Panc1 (cell line): ENCODE measurements around the gene TIMP3. TPM values are rescaled to one million over a fixed set of nuclear protein-coding genes. Genes with fewer than 3 reads are reported as not detected.

Source experiments
- ATAC-seq: fragments of 200-7000 bp; cut with Tn5 transposase; 2 replicates; pipeline ENCODE4 v1.9.1; 2020; ENCODE audit warnings: mild to moderate bottlenecking, moderate library complexity
- BruUV-seq: library from RNA; stranded (reverse); fragments of 400-500 nt; replicated peaks from 2 replicates; lab custom pipeline; 2021; lab: Mats Ljungman, UMichigan
- CTCF ChIA-PET: fragments of 300-600 bp; sonication (Branson Sonifier 250); formaldehyde crosslinking; loops from one replicate; lab custom pipeline; 2022; ENCODE audit warnings: antibody characterized with exemption; lab: Charles Lee
- POLR2A ChIA-PET: fragments of 300-600 bp; sonication (Branson Sonifier 250); formaldehyde crosslinking; loops from one replicate; lab custom pipeline; 2022; ENCODE audit warnings: antibody characterized with exemption; lab: Charles Lee
- DNase-seq: peaks from one replicate; pipeline ENCODE4 v3.0.0-alpha.2; 2010; ENCODE audit warnings: low read depth, low spot score
- H3K27ac ChIP-seq: 2 replicates; pipeline ENCODE4 v1.5.1; 2011; ENCODE audit warnings: mild to moderate bottlenecking, low read length, inconsistent platforms
- H3K27me3 ChIP-seq: fragments of 200-500 bp; sonication (Bioruptor generic); 2 replicates; pipeline ENCODE4 v1.6.0; 2014; ENCODE audit warnings: low read length, inconsistent platforms; ENCODE audit not compliant: control insufficient read depth, insufficient read depth
- H3K36me3 ChIP-seq: fragments of 200-500 bp; sonication (Bioruptor generic); 2 replicates; pipeline ENCODE4 v1.5.1; 2014; ENCODE audit warnings: inconsistent platforms, mild to moderate bottlenecking, low read length, moderate library complexity; ENCODE audit not compliant: control insufficient read depth, insufficient read depth
- H3K4me1 ChIP-seq: 2 replicates; pipeline ENCODE4 v1.5.1; 2011; ENCODE audit warnings: inconsistent platforms, mild to moderate bottlenecking, low read length, moderate library complexity; ENCODE audit not compliant: control insufficient read depth, insufficient read depth
- H3K4me3 ChIP-seq, 2 experiments: 2 replicates each; pipeline ENCODE4 v1.5.1; 2011 to 2012; ENCODE audit warnings: low read depth in 2 of 2, low read length in 2 of 2, mild to moderate bottlenecking in 2 of 2, inconsistent platforms in 1 of 2, moderate library complexity in 1 of 2
- H3K9me3 ChIP-seq: fragments of 200-500 bp; sonication (Bioruptor generic); 2 replicates; pipeline ENCODE4 v1.5.1; 2014; ENCODE audit warnings: low read depth, mild to moderate bottlenecking, inconsistent platforms, low read length, moderate library complexity; ENCODE audit not compliant: control insufficient read depth, insufficient read depth
- CTCF ChIP-seq: fragments of 450-650 bp; IDR thresholded peaks from 2 replicates; pipeline ENCODE4 v1.5.1; 2017; ENCODE audit warnings: mild to moderate bottlenecking
- POLR2AphosphoS5 ChIP-seq: IDR thresholded peaks from 2 replicates; pipeline ENCODE4 v1.6.1; 2012; ENCODE audit warnings: mild to moderate bottlenecking, low read depth, low read length, moderate library complexity
- SIN3A ChIP-seq: IDR thresholded peaks from 2 replicates; pipeline ENCODE4 v1.6.1; 2012; ENCODE audit warnings: low read depth, mild to moderate bottlenecking, low read length, moderate library complexity, borderline replicate concordance; ENCODE audit not compliant: insufficient read depth
- TCF7L2 ChIP-seq: IDR thresholded peaks from 2 replicates; pipeline ENCODE4 v1.6.1; 2011; ENCODE audit warnings: mild to moderate bottlenecking, low read depth, low read length, inconsistent platforms
- in situ Hi-C: cut with HindIII; loops from 2 replicates; pipeline ENCODE4 v1.10.0; 2016; ENCODE audit warnings: low sequenced_read_pairs, low pct_unique_long_range_greater_than_20kb
- intact Hi-C: fragments of 100-400 bp; cut with micrococcal nuclease; formaldehyde crosslinking; loops from one replicate; pipeline ENCODE4 v1.10.0; 2022; ENCODE audit not compliant: unreplicated experiment
- total RNA-seq: library from RNA; stranded (reverse); gene quantifications from one replicate; pipeline ENCODE4 v1.2.1, GENCODE V29; 2021; ENCODE audit not compliant: unreplicated experiment
- TF ChIP-seq, protein P1 (sequence below), 2 experiments: IDR thresholded peaks; 2 replicates each; pipeline ENCODE4 v1.6.1; 2011 to 2012; ENCODE audit warnings: low read depth in 2 of 2, control low read depth in 1 of 2, low read length in 1 of 2, mild to moderate bottlenecking in 1 of 2, moderate library complexity in 1 of 2; ENCODE audit not compliant: insufficient read depth in 1 of 2

The TIMP3 gene
- total RNA-seq, 1 experiment from 2014 or later = 0.67 TPM

- Histone ChIP-seq H3K36me3 (no peaks in the 10 kb centered on the region), H3K4me3 (no peak overlapping the region), H3K27me3 (no peaks in the 10 kb centered on the region), H3K9me3 (no peaks in the 10 kb centered on the region), H3K27ac (no peak overlapping the region), H3K4me1 (no peaks in the 10 kb centered on the region)
- TF ChIP-seq, protein P1, sequence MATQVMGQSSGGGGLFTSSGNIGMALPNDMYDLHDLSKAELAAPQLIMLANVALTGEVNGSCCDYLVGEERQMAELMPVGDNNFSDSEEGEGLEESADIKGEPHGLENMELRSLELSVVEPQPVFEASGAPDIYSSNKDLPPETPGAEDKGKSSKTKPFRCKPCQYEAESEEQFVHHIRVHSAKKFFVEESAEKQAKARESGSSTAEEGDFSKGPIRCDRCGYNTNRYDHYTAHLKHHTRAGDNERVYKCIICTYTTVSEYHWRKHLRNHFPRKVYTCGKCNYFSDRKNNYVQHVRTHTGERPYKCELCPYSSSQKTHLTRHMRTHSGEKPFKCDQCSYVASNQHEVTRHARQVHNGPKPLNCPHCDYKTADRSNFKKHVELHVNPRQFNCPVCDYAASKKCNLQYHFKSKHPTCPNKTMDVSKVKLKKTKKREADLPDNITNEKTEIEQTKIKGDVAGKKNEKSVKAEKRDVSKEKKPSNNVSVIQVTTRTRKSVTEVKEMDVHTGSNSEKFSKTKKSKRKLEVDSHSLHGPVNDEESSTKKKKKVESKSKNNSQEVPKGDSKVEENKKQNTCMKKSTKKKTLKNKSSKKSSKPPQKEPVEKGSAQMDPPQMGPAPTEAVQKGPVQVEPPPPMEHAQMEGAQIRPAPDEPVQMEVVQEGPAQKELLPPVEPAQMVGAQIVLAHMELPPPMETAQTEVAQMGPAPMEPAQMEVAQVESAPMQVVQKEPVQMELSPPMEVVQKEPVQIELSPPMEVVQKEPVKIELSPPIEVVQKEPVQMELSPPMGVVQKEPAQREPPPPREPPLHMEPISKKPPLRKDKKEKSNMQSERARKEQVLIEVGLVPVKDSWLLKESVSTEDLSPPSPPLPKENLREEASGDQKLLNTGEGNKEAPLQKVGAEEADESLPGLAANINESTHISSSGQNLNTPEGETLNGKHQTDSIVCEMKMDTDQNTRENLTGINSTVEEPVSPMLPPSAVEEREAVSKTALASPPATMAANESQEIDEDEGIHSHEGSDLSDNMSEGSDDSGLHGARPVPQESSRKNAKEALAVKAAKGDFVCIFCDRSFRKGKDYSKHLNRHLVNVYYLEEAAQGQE (IDR thresholded peaks at IDR 0.05; ENCODE audit: insufficient read depth in 1 of 2, low read depth in 2 of 2, low read length in 1 of 2) = no peak
- ATAC-seq (no peak), DNase-seq (no peak)
- POLR2A ChIA-PET = no interaction called here
- CTCF ChIA-PET = no interaction called here
- in situ Hi-C loops = no loop called here
- BruUV-seq = no TSS peak
- intact Hi-C loops = no loop called here
These were observed 103.9 kb downstream of the TIMP3 start for GRCh38 chr22:32905400-32905799.

GRCh38 chr22:32909581-32910428, 108.3 kb downstream of the TIMP3 start:
- ATAC-seq = no peak
- Histone ChIP-seq H3K27ac (no peak overlapping the region), H3K9me3 (no peaks in the 10 kb centered on the region), H3K4me1 (no peaks in the 10 kb centered on the region), H3K27me3 (no peaks in the 10 kb centered on the region), H3K4me3 (no peak overlapping the region), H3K36me3 (no peaks in the 10 kb centered on the region)
- ChIA-PET CTCF (no interaction called here), POLR2A (no interaction called here)
- in situ Hi-C loops (no loop called here), intact Hi-C loops (no loop called here)
- no peak for DNase-seq
- BruUV-seq = no TSS peak
- TF ChIP-seq CTCF = no peak
- no peak for TF ChIP-seq POLR2AphosphoS5
- TF ChIP-seq TCF7L2 = no peak
- TF ChIP-seq, protein P1 (IDR thresholded peaks at IDR 0.05; ENCODE audit: insufficient read depth in 1 of 2, low read depth in 2 of 2, low read length in 1 of 2) = no peak
- TF ChIP-seq SIN3A = no peak
